CD4-positive, CD25-positive, alpha-beta regulatory T cell (primary cell): ENCODE data around the gene PCSK6. TPM values are rescaled to one million over a fixed set of nuclear protein-coding genes. Genes with fewer than 3 reads are reported as not detected.
"Not testable (repeated sequence)": the region's sequence is repeated elsewhere in the genome, so short reads cannot be mapped to it uniquely, and the experiment has no call there.

Experiments used
- ATAC-seq, 2 donors: fragments of 150-1000 bp; cut with Tn5 transposase; one replicate each; pipeline ENCODE4 v1.10.0; 2021; ENCODE audit warnings: low read depth in 2 of 2, moderate number of reproducible peaks in 2 of 2, moderate library complexity in 1 of 2
- DNase-seq, 3 donors: peaks; one replicate each; pipeline versions ENCODE4 v3.0.0 to v3.0.0-alpha.2; 2012 to 2022; ENCODE audit warnings: mixed read lengths in 1 of 3
- H3K27ac ChIP-seq: one replicate; pipeline ENCODE4 v1.7.0; 2013; ENCODE audit warnings: mild to moderate bottlenecking, low read length; ENCODE audit not compliant: insufficient read depth, poor library complexity, severe bottlenecking
- H3K27me3 ChIP-seq: one replicate; pipeline ENCODE4 v1.7.0; 2013; ENCODE audit warnings: low read length; ENCODE audit not compliant: control insufficient read depth, insufficient read depth
- H3K36me3 ChIP-seq: one replicate; pipeline ENCODE4 v1.7.0; 2013; ENCODE audit warnings: mild to moderate bottlenecking, low read length, moderate library complexity; ENCODE audit not compliant: control insufficient read depth, insufficient read depth
- H3K4me1 ChIP-seq: 2 replicates; pipeline ENCODE4 v1.7.0; 2013; ENCODE audit warnings: mild to moderate bottlenecking, low read length; ENCODE audit not compliant: insufficient read depth, control insufficient read depth, poor library complexity, severe bottlenecking
- H3K4me3 ChIP-seq: one replicate; pipeline ENCODE4 v1.7.0; 2013; ENCODE audit warnings: low read depth, mild to moderate bottlenecking, low read length, moderate library complexity
- H3K9me3 ChIP-seq, 2 experiments: 1 replicate in 1 of 2; 2 replicates in 1 of 2; pipeline ENCODE4 v1.7.0; 2013; ENCODE audit warnings: low read length in 2 of 2, mild to moderate bottlenecking in 1 of 2, moderate library complexity in 1 of 2; ENCODE audit not compliant: control insufficient read depth in 2 of 2
- H3K27ac Mint-ChIP-seq, 3 donors: one replicate each; pipeline ENCODE4 v1.8.0; 2020 to 2022; ENCODE audit warnings: mild to moderate bottlenecking in 3 of 3, mixed read lengths in 3 of 3, moderate library complexity in 2 of 3
- H3K27me3 Mint-ChIP-seq: one replicate; pipeline ENCODE4 v1.8.0; 2022; ENCODE audit warnings: mild to moderate bottlenecking, mixed read lengths
- H3K36me3 Mint-ChIP-seq: one replicate; pipeline ENCODE4 v1.8.0; 2020; ENCODE audit warnings: mixed read lengths
- H3K4me1 Mint-ChIP-seq, 4 donors: one replicate each; pipeline ENCODE4 v1.8.0; 2020 to 2022; ENCODE audit warnings: mixed read lengths in 4 of 4, mild to moderate bottlenecking in 1 of 4
- H3K4me3 Mint-ChIP-seq, 4 donors: one replicate each; pipeline ENCODE4 v1.8.0; 2020 to 2022; ENCODE audit warnings: mild to moderate bottlenecking in 4 of 4, mixed read lengths in 4 of 4, moderate library complexity in 3 of 4
- H3K9me3 Mint-ChIP-seq, 7 donors: one replicate each; pipeline ENCODE4 v1.8.0; 2020 to 2022; ENCODE audit warnings: mixed read lengths in 7 of 7, mild to moderate bottlenecking in 3 of 7, moderate library complexity in 2 of 7
- polyA plus RNA-seq, 4 donors: library from polyadenylated mRNA; unstranded; fragments of 300-500 nt; fragmentation: Illumina TruSeq; gene quantifications; one replicate each; pipeline ENCODE4 v1.2.3, GENCODE V29; 2021
- total RNA-seq: library from RNA; stranded (reverse); gene quantifications from one replicate; pipeline ENCODE4 v1.2.3, GENCODE V29; 2022

PCSK6 gene
- total and polyA plus RNA-seq, 5 donors from 2014 or later = 0.07 to 1.1 (median 0.22) TPM; not detected in 1

DNA sequence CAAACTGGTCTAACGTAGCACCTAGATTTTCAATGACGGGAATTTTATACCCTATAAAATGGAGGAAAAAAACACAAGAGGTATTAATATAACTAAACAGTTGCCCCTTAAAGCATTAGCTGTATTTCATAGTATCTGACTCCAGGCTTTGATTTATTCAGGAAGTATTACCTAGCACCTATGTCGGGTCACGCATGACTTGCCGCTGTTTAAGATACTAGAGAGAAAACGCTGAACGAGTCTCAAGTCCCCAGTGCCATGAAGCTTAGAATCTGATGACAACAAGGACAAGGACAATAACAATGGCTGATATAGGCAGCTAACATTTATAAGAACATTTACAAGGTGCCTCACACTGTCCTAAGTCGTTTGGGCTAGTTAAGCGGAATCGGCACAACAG lies 196.4 kb downstream of the PCSK6 start:
- Histone ChIP-seq H3K27me3 (no peaks in the 10 kb centered on the region), H3K27ac (peak overlapping the region; percentile 97), H3K4me3 (peak overlapping the region; percentile 98), H3K9me3 (no peaks in the 10 kb centered on the region), H3K36me3 (peaks cover 21% of the 10 kb centered on the region), H3K4me1 (peaks cover 46% of the 10 kb centered on the region)
- DNase-seq (no peak), ATAC-seq (no peak)
- Mint-ChIP-seq H3K4me3 (peak overlapping the region; percentile 94 to 99 (median 96)), H3K4me1 (peaks cover 32 to 70% (median 46%) of the 10 kb centered on the region in 4 donors), H3K36me3 (peaks cover 24% of the 10 kb centered on the region), H3K27ac (peak overlapping the region in 2 of 3 donors; percentile 98), H3K27me3 (no peaks in the 10 kb centered on the region), H3K9me3 (peaks cover 0 to 4% (median 0%) of the 10 kb centered on the region in 7 donors)

DNA sequence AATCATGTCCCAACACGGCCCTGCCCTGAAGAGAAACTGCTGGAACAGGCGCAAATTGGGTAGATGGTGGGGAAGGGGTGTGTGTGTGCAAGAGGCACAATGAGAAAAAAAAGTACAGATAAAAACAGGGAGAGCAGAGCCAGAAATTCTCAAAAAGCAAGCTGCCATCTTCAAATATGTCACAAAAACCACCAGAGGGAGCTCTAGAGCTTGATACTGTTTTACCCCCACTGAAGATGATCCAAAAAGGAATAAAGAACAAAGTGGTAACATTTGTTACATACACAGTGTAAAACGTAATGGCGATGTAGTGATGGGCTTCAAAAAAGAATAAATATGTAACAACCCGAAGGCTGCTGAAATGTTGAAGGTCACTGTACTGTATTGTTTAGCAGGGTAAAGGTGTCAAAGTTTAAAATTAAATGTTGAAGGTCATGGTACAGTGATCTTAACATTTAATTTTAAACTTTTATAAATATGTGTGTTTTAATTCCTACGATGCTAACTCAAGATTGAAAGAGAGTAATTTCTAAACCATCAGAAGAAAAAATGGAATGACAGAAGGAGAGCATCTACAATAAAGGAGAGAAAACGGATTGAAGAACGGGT lies 200.5 kb downstream of the PCSK6 start:
- H3K36me3 ChIP-seq = peaks cover 54% of the 10 kb centered on the region
- H3K4me3 ChIP-seq = no peak overlapping the region
- no peaks in the 10 kb centered on the region for H3K9me3 ChIP-seq
- H3K36me3 Mint-ChIP-seq = peaks cover 46% of the 10 kb centered on the region
- peaks cover 31% of the 10 kb centered on the region for H3K4me1 ChIP-seq
- peaks cover 26 to 59% (median 48%) of the 10 kb centered on the region in 4 donors for H3K4me1 Mint-ChIP-seq
- peak overlapping the region; percentile 39 for H3K27ac ChIP-seq
- H3K9me3 Mint-ChIP-seq = peaks cover 0 to under 1% (median 0%) of the 10 kb centered on the region in 7 donors
- H3K27me3 ChIP-seq = no peaks in the 10 kb centered on the region
- DNase-seq = peak; percentile 14 to 72 (median 63)
- H3K4me3 Mint-ChIP-seq = peak overlapping the region in 3 of 4 donors; percentile 34 to 62 (median 42)
- H3K27me3 Mint-ChIP-seq = no peaks in the 10 kb centered on the region
- peak overlapping the region; percentile 76 to 86 (median 82) for H3K27ac Mint-ChIP-seq
- no peak for ATAC-seq

DNA sequence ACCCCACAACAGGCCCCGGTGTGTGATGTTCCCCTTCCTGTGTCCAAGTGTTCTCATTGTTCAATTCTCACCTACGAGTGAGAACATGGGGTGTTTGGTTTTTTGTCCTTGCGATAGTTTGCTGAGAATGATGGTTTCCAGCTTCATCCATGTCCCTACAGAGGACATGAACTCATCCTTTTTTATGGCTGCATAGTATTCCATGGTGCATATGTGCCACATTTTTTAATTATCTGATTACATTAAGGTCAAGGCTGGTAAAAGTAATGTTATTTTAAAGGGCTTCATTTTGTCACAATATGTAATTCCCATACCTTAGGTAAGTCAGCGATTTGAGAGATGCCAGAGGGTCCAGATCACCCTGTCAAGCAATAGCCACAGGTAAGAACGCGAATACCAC lies 202.2 kb downstream of the PCSK6 start:
- Histone ChIP-seq H3K36me3 (peaks cover 70% of the 10 kb centered on the region), H3K4me1 (peaks cover 15% of the 10 kb centered on the region)
- not testable (repeated sequence) for H3K27me3 ChIP-seq, H3K27ac ChIP-seq, H3K9me3 ChIP-seq, ATAC-seq, H3K4me3 ChIP-seq, H3K9me3 Mint-ChIP-seq, DNase-seq, H3K27me3 Mint-ChIP-seq
- H3K4me1 Mint-ChIP-seq = peaks cover 15 to 48% (median 35%) of the 10 kb centered on the region in 4 donors
- H3K27ac Mint-ChIP-seq = peak overlapping the region in 2 of 3 donors; percentile 35 to 69
- peak overlapping the region in 1 of 4 donors; percentile 33 for H3K4me3 Mint-ChIP-seq
- H3K36me3 Mint-ChIP-seq = peaks cover 55% of the 10 kb centered on the region

DNA sequence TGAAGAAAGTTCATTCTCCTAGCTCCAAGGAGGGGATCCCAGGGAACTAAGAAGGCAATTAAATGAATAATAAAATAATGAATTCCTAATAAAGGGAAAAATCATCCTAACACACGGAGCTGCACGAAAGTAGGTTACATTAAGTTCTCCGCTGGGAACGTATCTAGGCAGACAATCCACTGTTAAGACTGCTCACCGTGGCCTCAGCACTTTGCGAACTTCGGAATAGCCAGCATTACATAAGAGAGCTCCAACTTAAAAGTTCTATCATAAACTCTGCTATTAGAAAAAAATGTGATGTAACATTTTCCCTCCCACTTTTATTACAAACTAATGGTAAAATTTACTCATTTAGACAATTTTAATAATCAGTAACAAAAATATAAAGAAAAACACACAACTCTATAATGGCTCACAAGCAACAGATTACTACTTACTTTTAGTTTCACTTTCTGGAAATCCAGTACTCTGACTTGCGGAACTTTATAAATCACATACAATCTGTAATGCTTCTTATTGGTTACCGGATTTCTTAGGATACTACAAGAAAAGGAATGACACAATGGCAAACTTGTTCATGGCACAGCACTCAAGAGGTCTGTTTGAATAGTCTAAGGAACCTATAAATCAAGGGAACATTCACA lies 202.9 kb downstream of the PCSK6 start:
- H3K4me1 ChIP-seq = peaks cover 8% of the 10 kb centered on the region
- H3K9me3 Mint-ChIP-seq = no peaks in the 10 kb centered on the region
- H3K4me1 Mint-ChIP-seq = peaks cover 11 to 40% (median 31%) of the 10 kb centered on the region in 4 donors
- peak overlapping the region; percentile 2 for H3K27ac ChIP-seq
- H3K4me3 Mint-ChIP-seq = peak overlapping the region in 2 of 4 donors; percentile 4 to 29
- H3K4me3 ChIP-seq = no peak overlapping the region
- peaks cover 58% of the 10 kb centered on the region for H3K36me3 Mint-ChIP-seq
- DNase-seq = no peak
- ATAC-seq = no peak
- no peaks in the 10 kb centered on the region for H3K27me3 ChIP-seq
- H3K36me3 ChIP-seq = peaks cover 73% of the 10 kb centered on the region
- no peaks in the 10 kb centered on the region for H3K9me3 ChIP-seq
- no peaks in the 10 kb centered on the region for H3K27me3 Mint-ChIP-seq
- H3K27ac Mint-ChIP-seq = peak overlapping the region in 2 of 3 donors; percentile 13 to 43

DNA sequence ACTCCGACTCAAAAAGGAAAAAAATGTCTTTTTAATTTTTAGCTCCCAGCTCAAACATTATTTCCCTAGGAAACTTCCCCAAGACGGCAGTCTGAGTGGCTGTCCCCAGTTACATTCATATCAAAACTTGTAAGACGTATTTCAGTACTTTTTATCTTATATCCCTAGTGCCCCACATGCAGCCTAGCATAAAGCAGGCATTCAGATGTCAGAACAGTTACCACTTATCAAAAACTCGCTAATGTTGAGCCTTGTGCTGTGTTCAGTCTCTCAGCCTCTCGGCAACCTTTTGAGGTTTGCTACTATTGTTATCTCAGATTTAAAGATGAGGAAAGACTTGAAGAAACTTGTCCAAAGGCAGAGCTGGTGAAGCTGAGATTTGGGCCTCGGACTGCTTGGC lies 205.6 kb downstream of the PCSK6 start:
- H3K27me3 Mint-ChIP-seq = no peaks in the 10 kb centered on the region

DNA sequence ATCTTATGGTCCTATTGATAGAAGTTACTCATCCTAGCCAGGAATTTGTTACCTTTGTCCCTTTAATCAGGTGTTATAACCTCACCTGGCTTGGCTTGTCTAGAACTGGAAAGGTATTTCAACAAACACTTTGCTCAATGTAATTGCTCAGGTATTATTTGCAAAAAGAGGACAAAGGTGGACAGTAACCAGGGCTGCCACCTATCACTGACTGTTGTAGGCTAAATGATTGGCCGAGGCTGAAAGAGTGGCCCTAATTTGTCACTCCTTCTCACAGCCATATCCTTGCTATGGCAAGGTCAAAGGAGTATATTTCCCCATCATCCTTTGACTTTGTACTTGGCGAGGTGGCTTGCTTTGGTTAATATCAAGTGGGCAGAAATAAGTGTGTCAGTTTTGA lies 209.5 kb downstream of the PCSK6 start:
- H3K27me3 Mint-ChIP-seq = peaks cover 4% of the 10 kb centered on the region
- peaks cover 44% of the 10 kb centered on the region for H3K36me3 ChIP-seq
- H3K9me3 Mint-ChIP-seq = peaks cover 0 to 2% (median 0%) of the 10 kb centered on the region in 7 donors
- H3K27ac ChIP-seq = no peak overlapping the region
- H3K27me3 ChIP-seq = no peaks in the 10 kb centered on the region
- H3K4me3 Mint-ChIP-seq = peak overlapping the region in 2 of 4 donors; percentile 61 to 70
- ATAC-seq (no peak), DNase-seq (no peak)
- peaks cover 36% of the 10 kb centered on the region for H3K36me3 Mint-ChIP-seq
- no peak overlapping the region for H3K4me3 ChIP-seq
- peaks cover 6 to 27% (median 20%) of the 10 kb centered on the region in 4 donors for H3K4me1 Mint-ChIP-seq
- H3K4me1 ChIP-seq = peaks cover 15% of the 10 kb centered on the region
- no peaks in the 10 kb centered on the region for H3K9me3 ChIP-seq
- H3K27ac Mint-ChIP-seq = peak overlapping the region in 1 of 3 donors; percentile 20

More for the DNA sequence above, 205.6 kb downstream of the PCSK6 start:
- no peaks in the 10 kb centered on the region for H3K9me3 Mint-ChIP-seq
- Histone ChIP-seq H3K4me1 (peaks cover 6% of the 10 kb centered on the region), H3K9me3 (no peaks in the 10 kb centered on the region), H3K27ac (no peak overlapping the region), H3K36me3 (peaks cover 75% of the 10 kb centered on the region), H3K4me3 (no peak overlapping the region), H3K27me3 (no peaks in the 10 kb centered on the region)
- ATAC-seq = no peak
- H3K4me1 Mint-ChIP-seq = peaks cover 5 to 30% (median 16%) of the 10 kb centered on the region in 4 donors
- H3K36me3 Mint-ChIP-seq = peaks cover 57% of the 10 kb centered on the region
- no peak overlapping the region for H3K27ac Mint-ChIP-seq
- H3K4me3 Mint-ChIP-seq = peak overlapping the region in 1 of 4 donors; percentile 63
- DNase-seq = no peak

DNA sequence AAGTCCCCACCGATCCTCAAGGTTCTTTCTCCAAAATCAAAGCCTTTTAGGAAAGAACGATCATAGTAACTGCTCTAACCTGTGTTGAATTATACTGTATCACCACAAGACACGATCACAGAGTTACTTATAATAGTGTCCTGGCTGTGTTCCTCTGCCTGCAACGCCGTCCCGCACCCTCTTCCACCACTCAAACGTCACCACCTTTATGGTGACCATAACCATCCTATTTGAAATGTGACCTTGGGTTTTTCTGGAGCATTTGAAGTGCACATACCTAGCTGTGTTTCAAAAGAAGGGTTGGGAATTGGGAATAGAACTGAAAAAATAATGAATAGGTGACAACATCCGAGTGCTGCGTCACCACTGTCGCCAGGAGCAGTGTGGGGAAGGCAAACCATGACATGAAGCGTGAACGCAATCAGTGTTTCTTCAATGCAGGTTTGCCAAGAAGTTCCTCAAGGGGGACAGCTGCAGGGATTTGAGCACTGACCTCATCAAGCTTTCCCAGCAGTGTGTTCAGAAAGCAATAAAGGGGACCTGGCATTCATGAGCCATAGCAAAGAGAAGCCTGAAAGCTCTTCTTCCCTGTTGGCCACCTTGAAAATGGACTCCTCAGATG lies 211.5 kb downstream of the PCSK6 start:
- Histone ChIP-seq H3K27ac (peak overlapping the region; percentile 71), H3K4me1 (peaks cover 15% of the 10 kb centered on the region), H3K9me3 (no peaks in the 10 kb centered on the region), H3K4me3 (peak overlapping the region; percentile 68), H3K36me3 (peaks cover 45% of the 10 kb centered on the region), H3K27me3 (no peaks in the 10 kb centered on the region)
- H3K4me3 Mint-ChIP-seq = peak overlapping the region; percentile 89 to 97 (median 93)
- no peak for DNase-seq
- peak overlapping the region; percentile 86 to 94 (median 89) for H3K27ac Mint-ChIP-seq
- peaks cover 4% of the 10 kb centered on the region for H3K27me3 Mint-ChIP-seq
- peaks cover 9 to 36% (median 24%) of the 10 kb centered on the region in 4 donors for H3K4me1 Mint-ChIP-seq
- no peak for ATAC-seq
- H3K9me3 Mint-ChIP-seq = peaks cover 0 to 2% (median 0%) of the 10 kb centered on the region in 7 donors
- H3K36me3 Mint-ChIP-seq = peaks cover 46% of the 10 kb centered on the region
